ENCODE data around the gene RAB43.
"Not testable (repeated sequence)": the region's sequence is repeated elsewhere in the genome, so short reads cannot be mapped to it uniquely, and the experiment has no call there.

Gene RAB43

DNA sequence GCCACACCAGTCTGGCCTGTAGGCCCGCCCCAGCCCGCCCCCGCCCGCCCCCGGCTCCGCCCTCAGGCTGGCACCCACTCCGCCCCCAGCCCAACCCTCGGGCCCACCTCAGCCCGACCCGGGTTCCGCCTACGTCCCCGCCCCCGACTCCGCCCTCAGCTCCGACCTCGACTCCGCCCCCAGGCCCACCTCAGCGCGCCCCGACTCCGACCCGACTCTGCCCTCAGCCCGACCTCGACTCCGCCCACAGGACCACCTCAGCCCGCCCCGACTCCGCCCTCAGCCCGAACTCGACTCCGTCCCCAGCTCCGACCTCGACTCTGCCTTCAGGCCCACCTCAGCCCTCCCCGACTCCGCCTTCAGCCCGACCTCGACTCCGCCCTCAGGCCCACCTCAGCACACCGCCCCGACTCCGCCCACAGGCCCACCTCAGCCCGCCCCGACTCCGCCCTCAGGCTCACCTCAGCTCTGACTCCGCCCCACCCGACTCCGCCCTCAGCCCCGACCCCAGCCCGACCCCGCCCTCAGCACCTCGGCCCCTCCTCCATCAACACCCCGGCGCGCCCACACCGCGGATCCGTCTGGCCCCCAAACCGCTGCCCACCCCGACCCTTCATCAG lies at the start of gene RAB43:
TSS of gene RAB43 (minus strand) at position 13 of the 620 bp plus-strand sequence. CDS start 315 bp downstream, outside the sequence.
- DNase-seq, result peak; percentile 67 to 74

GRCh38 chr3:129166579-129167332 lies 45.2 kb upstream of the RAB43 start:
- DNase-seq, result no peak

- DNase-seq, result not testable (repeated sequence)
These were observed 44.0 kb upstream of the RAB43 start for GRCh38 chr3:129165594-129165993.

- no peak for DNase-seq
These were observed 42.9 kb upstream of the RAB43 start for GRCh38 chr3:129164500-129164899.

DNA sequence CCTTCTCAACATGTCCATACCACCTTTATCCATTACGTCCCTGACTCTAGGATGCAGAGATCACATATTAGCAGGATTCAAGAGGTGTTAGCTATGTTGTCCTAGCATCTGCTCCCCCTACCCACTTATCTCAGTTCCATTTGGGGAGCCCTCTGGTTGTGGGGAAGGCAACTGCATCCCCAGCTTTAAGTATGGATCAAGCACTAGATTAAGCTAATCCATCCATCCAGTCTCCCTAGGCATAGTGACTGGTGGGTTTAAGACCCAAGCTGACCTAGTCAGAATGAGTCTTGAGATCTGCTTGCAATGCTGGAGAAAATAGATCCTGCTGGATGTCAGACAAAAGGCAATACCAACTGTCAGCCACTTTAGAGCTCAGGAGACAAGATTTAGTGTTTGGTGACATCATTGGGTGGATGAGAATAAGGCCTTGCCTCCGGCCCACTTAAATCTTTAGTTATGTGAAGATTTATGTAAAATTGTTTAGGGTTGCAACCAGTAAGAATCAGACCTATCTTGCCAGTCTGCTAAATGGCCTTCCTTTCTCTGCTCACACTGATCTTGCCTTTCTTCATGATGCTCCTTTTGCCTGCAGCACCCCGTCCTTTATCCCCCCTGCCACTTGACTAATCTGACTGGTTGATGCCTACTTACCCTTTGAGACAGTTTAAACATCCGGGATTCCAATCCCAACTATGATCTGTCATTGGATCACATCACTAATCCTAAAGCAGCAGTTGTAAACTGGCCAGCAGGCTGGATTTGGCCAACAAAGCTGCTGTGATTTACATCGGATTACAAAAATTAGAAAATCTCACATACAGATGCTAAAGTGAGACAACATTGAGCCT lies 41.4 kb upstream of the RAB43 start:
- DNase-seq, result no peak

- DNase-seq, result no peak
These were observed 40.3 kb upstream of the RAB43 start for GRCh38 chr3:129161860-129162271.

DNA sequence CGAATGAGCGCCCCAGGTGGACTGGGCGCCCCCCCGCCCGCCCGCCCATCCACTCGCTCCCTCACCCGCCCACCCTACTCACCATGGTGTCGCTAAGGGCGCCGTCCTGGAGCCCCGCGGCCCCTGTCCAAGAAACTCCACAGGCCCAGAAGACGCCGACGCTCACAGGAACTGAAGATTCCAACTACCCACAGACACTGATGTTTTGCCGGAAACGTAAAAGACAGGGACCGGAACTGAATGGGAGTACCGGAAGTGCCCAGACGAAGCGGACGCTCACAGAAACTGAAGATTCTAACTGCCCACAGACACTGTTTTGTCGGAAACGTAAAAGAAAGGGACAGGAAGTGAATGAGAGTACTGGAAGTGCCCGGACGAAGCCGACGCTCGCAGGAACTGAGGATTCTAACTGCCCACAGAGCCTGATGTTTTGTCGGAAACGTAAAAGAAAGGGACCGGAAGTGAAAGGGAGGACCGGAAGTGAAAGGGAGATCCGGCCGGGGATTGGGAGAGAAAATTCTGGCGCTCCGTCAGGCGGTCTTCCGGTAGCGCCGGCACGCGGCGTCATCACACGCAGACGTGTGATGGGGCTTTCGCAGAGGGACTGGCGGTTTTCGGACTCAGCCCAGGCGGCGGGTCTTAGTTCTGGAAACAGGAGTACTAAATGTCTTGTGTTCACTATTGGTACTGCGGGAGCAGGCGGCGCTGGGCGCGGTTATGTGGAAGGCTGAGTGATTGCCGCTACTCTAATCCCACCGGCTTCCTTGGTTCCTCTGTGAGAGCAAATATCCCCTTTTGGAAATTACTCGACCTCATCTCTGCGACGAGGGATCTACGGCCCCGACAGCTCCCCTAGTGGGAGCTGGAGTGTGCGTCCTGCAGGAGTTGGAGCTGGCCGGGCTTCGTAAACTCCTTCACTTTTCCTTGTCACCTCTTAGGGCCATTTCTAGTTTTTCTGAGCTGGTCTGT lies 39.6 kb upstream of the RAB43 start, which contains the start of gene ISY1:
TSS of gene ISY1 (minus strand) at position 173 of the 969 bp plus-strand sequence. CDS start at position 85, 88 bp downstream.
- DNase-seq, result peak; percentile 78 to 79

DNA sequence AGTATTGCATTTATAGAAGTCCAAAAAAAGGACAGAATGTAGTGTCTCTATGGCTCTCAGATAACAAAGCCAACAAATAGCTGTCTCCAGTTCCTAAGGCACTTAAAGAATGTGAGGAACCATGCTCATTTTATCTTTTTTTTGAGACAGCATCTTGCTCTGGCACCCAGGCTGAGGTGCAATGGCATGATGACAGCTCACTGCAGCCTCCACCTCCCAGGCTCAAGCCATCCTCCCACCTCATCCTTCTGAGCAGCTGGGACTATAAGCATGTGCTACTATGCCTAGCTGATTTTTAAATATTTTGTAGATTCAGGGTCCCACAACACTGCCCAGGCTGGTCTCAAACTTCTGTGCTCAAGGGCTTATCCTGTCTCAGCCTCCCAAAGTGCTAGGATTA lies 23.2 kb upstream of the RAB43 start:
- no peak for DNase-seq

GRCh38 chr3:129141011-129141410 lies 19.4 kb upstream of the RAB43 start:
- DNase-seq, result not testable (repeated sequence)

GRCh38 chr3:129139911-129140310 lies 18.3 kb upstream of the RAB43 start:
- no peak for DNase-seq

DNA sequence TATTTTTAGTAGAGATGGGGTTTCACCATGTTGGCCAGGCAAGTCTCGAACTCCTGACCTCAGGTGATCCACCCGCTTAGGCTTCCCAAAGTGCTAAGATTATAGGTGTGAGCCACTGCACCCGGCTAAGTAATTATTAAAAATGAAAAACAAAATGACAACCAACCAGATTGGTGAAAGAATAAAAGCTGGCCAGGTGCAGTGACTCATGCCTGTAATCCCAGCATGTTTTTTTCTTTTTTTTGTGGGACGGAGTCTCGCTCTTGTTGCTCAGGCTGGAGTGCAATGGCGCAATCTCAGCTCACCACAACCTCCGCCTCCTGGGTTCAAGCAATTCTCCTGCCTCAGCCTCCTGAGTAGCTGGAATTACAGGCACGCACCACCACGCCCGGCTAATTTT lies 14.7 kb upstream of the RAB43 start:
- not testable (repeated sequence) for DNase-seq

- DNase-seq, result no peak
These were observed 10.7 kb upstream of the RAB43 start for GRCh38 chr3:129132097-129132866.

GRCh38 chr3:129131465-129132088 lies 10.0 kb upstream of the RAB43 start:
- no peak for DNase-seq

- DNase-seq, result no peak
These were observed 8.7 kb upstream of the RAB43 start for GRCh38 chr3:129130291-129130813.

DNA sequence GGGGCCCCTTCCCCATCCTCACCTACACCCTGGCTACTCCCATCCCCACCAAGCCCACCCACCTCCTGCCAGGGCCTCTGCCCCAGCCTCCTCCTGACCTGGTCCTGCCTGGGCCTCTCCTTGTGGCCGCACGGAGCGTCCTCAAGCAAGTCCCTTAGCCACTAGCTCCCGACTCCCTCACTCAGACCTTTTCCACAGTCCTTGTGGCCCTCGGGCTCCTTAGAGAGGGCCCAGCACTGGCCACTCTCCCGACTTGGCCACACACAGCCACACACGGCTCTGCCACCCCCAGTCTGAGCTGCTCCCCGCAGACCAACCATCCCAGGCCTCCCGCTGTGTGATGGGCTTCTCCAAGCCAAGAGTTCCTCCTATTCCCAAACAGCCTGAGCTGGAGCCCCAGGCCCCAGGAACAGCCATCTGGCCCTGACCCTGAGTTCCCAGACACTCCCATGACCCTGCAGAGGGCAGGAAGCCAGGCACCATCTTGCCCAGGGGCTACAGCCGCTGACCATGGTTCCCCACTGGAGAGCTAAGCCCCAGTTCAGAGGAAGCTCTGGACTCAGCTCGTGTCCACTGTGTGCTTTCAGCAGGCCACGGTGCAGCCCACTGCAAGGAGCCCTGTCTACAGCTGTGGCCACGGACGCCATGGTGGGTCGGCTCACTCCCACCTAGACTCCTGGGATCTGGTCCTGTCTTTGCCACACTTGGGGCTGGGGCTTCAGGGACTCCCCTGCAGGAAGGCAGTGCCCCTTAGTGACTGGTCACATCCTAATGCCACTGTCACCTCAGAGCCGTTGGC lies 7.0 kb upstream of the RAB43 start:
- no peak for DNase-seq

DNA sequence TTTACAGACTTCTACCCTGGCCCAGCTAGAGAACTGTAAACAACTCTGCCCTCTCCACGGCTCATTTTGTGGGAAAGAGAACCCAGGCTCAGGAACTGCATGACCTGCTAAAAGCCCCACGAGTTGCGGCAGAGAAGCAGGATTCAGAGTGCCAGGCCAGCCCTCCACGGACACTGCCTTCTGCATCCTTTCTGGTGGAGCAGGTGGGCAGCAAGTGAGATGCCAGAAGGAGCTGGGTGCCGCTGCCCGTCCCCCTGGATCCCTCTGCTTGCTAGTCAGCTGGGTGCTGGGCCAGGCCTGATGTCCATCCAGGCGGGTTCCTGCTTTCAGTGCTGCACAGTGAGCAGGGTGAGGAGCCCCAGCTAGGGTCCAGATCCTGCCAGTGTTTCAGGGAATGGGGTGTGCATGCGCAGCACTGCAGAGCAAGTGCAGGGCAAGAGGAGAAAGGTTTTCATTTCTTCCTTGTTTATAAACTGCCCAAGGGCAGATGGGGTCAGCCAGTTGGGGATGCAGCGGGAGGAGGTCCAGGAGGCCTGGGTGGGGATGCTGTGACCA lies 5.2 kb upstream of the RAB43 start:
- DNase-seq, result no peak

DNA sequence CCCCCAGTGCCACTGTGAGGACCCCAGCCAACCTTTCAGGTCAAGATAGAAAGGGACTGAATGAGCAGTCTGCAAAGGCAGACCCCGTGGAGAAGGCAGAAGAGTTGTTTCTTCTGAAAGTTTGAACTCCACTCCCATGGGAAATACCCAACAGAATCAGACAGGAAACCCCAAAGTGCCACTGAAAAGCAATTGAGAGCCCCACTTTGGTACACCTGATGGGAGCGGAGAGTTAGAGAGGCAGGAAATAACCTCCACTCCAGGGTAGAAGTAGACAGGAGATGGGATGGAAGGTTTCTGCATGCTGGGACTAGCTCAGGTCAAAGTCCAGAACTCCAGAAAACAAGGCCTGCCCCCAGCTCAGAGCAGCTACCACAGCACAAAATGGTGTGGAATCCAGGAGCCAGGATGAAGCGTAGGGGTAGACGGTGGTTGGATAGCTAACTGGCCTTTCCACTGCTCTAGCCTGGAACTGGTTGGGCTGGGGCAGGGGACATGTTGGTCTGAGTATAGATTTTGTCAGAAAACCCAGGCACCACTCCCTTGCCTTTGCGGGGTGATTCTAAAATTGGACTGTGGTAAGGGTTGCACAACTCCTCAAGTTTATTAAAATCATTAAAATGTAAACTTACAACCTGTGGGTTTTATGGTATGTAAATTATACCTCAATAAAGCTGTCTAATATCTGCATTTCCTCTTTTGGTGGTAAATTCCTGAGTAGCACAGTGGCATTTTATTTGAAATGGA lies 1.9 kb upstream of the RAB43 start:
- DNase-seq, result no peak

DNA sequence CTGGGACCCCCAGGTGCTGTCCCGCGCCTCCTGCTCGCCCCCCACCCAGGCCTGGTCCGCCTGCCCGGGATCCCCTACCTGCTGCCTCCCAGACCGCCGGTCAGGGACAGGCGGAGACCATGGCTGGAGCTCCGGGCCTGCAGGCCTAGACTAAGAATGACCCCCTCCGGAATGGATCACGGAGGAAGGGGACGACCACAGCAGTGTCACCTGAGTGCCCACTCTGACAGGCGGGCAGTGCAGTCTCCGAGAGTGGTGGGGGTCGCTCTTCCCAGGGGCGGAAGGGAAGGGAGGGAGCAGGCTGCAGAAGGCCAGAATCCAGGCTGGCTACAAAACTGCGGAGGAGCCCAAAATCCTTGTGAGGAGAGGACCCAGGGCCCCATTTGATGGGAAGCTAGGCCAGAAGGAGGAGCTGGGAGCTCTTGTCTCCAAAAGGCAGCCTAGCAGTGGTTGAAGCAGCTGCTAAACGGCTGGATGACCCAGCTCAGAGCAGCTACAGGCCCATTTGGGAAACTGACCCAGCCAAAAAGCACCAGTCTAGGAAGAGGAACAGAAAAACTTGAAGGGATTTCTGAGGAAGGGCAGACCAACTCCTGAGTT lies 908 bp upstream of the RAB43 start:
- DNase-seq, result no peak
